Mucosa of stomach (tissue), 1 donor: Measurements from ENCODE around the gene SLAMF7.

ENCODE experiments used
- H3K27me3 ChIP-seq: one replicate; pipeline ENCODE4 v1.7.0; 2013; ENCODE audit warnings: mild to moderate bottlenecking, low read length; ENCODE audit not compliant: control insufficient read depth, insufficient read depth
- H3K36me3 ChIP-seq: one replicate; pipeline ENCODE4 v1.7.0; 2013; ENCODE audit warnings: low read length; ENCODE audit not compliant: control insufficient read depth, insufficient read depth
- H3K4me1 ChIP-seq: one replicate; pipeline ENCODE4 v1.7.0; 2013; ENCODE audit warnings: mild to moderate bottlenecking, low read length; ENCODE audit not compliant: control insufficient read depth, insufficient read depth
- H3K4me3 ChIP-seq: one replicate; pipeline ENCODE4 v1.7.0; 2013; ENCODE audit warnings: low read length
- H3K9ac ChIP-seq: one replicate; pipeline ENCODE4 v1.7.0; 2013; ENCODE audit warnings: mild to moderate bottlenecking, low read length, moderate library complexity
- H3K9me3 ChIP-seq: one replicate; pipeline ENCODE4 v1.7.0; 2013; ENCODE audit warnings: mild to moderate bottlenecking, low read length, moderate library complexity; ENCODE audit not compliant: control insufficient read depth
- donor health status: Pancreatic carcinoma.

SLAMF7 gene

GRCh38 chr1:160741612-160742348 is 2.7 kb downstream of the SLAMF7 start:
- Histone ChIP-seq H3K9ac (no peak overlapping the region), H3K36me3 (no peaks in the 10 kb centered on the region), H3K4me3 (no peak overlapping the region), H3K27me3 (no peaks in the 10 kb centered on the region), H3K4me1 (no peaks in the 10 kb centered on the region), H3K9me3 (no peaks in the 10 kb centered on the region)

GRCh38 chr1:160742428-160743127 is 3.5 kb downstream of the SLAMF7 start:
- H3K4me3 ChIP-seq, result no peak overlapping the region
- H3K9me3 ChIP-seq, result no peaks in the 10 kb centered on the region
- H3K27me3 ChIP-seq, result no peaks in the 10 kb centered on the region
- H3K4me1 ChIP-seq, result no peaks in the 10 kb centered on the region
- H3K9ac ChIP-seq, result no peak overlapping the region
- H3K36me3 ChIP-seq, result no peaks in the 10 kb centered on the region

- no peaks in the 10 kb centered on the region for H3K4me1 ChIP-seq
- no peaks in the 10 kb centered on the region for H3K36me3 ChIP-seq
- no peaks in the 10 kb centered on the region for H3K9me3 ChIP-seq
- H3K9ac ChIP-seq, result no peak overlapping the region
- H3K4me3 ChIP-seq, result no peak overlapping the region
- H3K27me3 ChIP-seq, result no peaks in the 10 kb centered on the region
Observed at GRCh38 chr1:160743266-160743665, 4.2 kb downstream of the SLAMF7 start.

GRCh38 chr1:160744199-160744851 is 5.3 kb downstream of the SLAMF7 start:
- Histone ChIP-seq H3K27me3 (no peaks in the 10 kb centered on the region), H3K36me3 (no peaks in the 10 kb centered on the region), H3K9me3 (no peaks in the 10 kb centered on the region), H3K4me3 (no peak overlapping the region), H3K9ac (no peak overlapping the region), H3K4me1 (no peaks in the 10 kb centered on the region)

GRCh38 chr1:160744852-160745520 is 5.9 kb downstream of the SLAMF7 start:
- no peak overlapping the region for H3K4me3 ChIP-seq
- no peaks in the 10 kb centered on the region for H3K27me3 ChIP-seq
- H3K9ac ChIP-seq, result no peak overlapping the region
- H3K9me3 ChIP-seq, result no peaks in the 10 kb centered on the region
- H3K36me3 ChIP-seq, result no peaks in the 10 kb centered on the region
- no peaks in the 10 kb centered on the region for H3K4me1 ChIP-seq

- Histone ChIP-seq H3K36me3 (no peaks in the 10 kb centered on the region), H3K27me3 (peaks cover 2% of the 10 kb centered on the region), H3K9ac (no peak overlapping the region), H3K9me3 (no peaks in the 10 kb centered on the region), H3K4me3 (no peak overlapping the region), H3K4me1 (no peaks in the 10 kb centered on the region)
Observed at GRCh38 chr1:160745551-160745950, 6.5 kb downstream of the SLAMF7 start.

GRCh38 chr1:160746836-160747500 is 7.9 kb downstream of the SLAMF7 start:
- H3K27me3 ChIP-seq, result peaks cover 5% of the 10 kb centered on the region
- H3K36me3 ChIP-seq, result no peaks in the 10 kb centered on the region
- no peaks in the 10 kb centered on the region for H3K9me3 ChIP-seq
- no peaks in the 10 kb centered on the region for H3K4me1 ChIP-seq
- no peak overlapping the region for H3K4me3 ChIP-seq
- no peak overlapping the region for H3K9ac ChIP-seq

GRCh38 chr1:160747717-160748116 is 8.7 kb downstream of the SLAMF7 start:
- no peak overlapping the region for H3K9ac ChIP-seq
- H3K36me3 ChIP-seq, result no peaks in the 10 kb centered on the region
- no peak overlapping the region for H3K4me3 ChIP-seq
- no peaks in the 10 kb centered on the region for H3K9me3 ChIP-seq
- H3K27me3 ChIP-seq, result peaks cover 5% of the 10 kb centered on the region
- no peaks in the 10 kb centered on the region for H3K4me1 ChIP-seq

- no peaks in the 10 kb centered on the region for H3K36me3 ChIP-seq
- no peaks in the 10 kb centered on the region for H3K4me1 ChIP-seq
- no peak overlapping the region for H3K9ac ChIP-seq
- no peak overlapping the region for H3K4me3 ChIP-seq
- no peaks in the 10 kb centered on the region for H3K9me3 ChIP-seq
- peaks cover 5% of the 10 kb centered on the region for H3K27me3 ChIP-seq
Observed at GRCh38 chr1:160748181-160748877, 9.3 kb downstream of the SLAMF7 start.

- no peaks in the 10 kb centered on the region for H3K36me3 ChIP-seq
- peaks cover 5% of the 10 kb centered on the region for H3K27me3 ChIP-seq
- H3K4me1 ChIP-seq, result no peaks in the 10 kb centered on the region
- no peak overlapping the region for H3K9ac ChIP-seq
- no peak overlapping the region for H3K4me3 ChIP-seq
- no peaks in the 10 kb centered on the region for H3K9me3 ChIP-seq
Observed at GRCh38 chr1:160748878-160749269, 9.8 kb downstream of the SLAMF7 start.

GRCh38 chr1:160750608-160751007 is 11.6 kb downstream of the SLAMF7 start:
- Histone ChIP-seq H3K4me1 (no peaks in the 10 kb centered on the region), H3K4me3 (no peak overlapping the region), H3K9me3 (no peaks in the 10 kb centered on the region), H3K36me3 (no peaks in the 10 kb centered on the region), H3K9ac (no peak overlapping the region), H3K27me3 (peaks cover 5% of the 10 kb centered on the region)
